ENCODE results near the gene SMG5. TPM values are rescaled to one million over a fixed set of nuclear protein-coding genes. Genes with fewer than 3 reads are reported as not detected.

Gene SMG5
- total RNA-seq, 1 experiment from 2014 or later = 103 TPM

DNA sequence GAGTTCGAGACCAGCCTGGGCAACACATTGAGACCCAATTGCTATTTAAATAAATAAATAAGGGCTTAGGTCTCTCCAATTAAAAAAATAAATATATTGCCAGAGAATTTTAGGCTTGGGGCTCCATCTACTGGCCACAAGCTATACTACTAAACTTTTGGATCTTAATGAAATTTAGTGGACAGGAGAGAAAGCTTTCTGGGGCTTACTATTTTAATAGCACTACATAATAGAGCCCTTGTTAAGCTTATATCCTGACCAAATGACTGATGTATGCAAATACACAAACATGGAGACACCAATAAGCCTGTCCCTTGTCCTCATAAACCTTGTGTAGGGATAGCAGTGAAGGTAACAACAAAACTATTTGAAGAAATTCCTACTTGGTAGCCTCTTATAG lies 37.0 kb upstream of the SMG5 start:
- Histone ChIP-seq H4K91ac (ENCODE audit: insufficient read length, low read depth, low read length) (no peak overlapping the region), H3K9me3 (ENCODE audit: control insufficient read depth, low read depth, low read length) (no peaks in the 10 kb centered on the region), H3K23ac (ENCODE audit: insufficient read length, low read depth, low read length) (no peak overlapping the region), H2BK20ac (ENCODE audit: low read depth, low read length, poor library complexity, severe bottlenecking) (no peak overlapping the region), H3K27me3 (ENCODE audit: insufficient read depth, low read length) (no peaks in the 10 kb centered on the region), H3K23me2 (ENCODE audit: insufficient read length, low read depth, low read length, poor library complexity, severe bottlenecking) (no peaks in the 10 kb centered on the region), H3K18ac (ENCODE audit: insufficient read length, low read depth, low read length) (no peak overlapping the region), H3K4me1 (ENCODE audit: insufficient read depth, low read length) (no peaks in the 10 kb centered on the region), H2BK5ac (ENCODE audit: insufficient read length, low read length) (no peak overlapping the region), H3K4me2 (ENCODE audit: insufficient read depth, insufficient read length, low read length) (no peak overlapping the region), H3K79me1 (ENCODE audit: insufficient read depth, low read depth, low read length, poor library complexity, severe bottlenecking) (no peaks in the 10 kb centered on the region), H3K9ac (ENCODE audit: extremely low read depth, insufficient read length, low read length) (no peak overlapping the region), H3K14ac (ENCODE audit: insufficient read depth, low read length) (no peak overlapping the region), H2BK120ac (ENCODE audit: low read depth, low read length, poor library complexity, severe bottlenecking) (no peak overlapping the region), H2AFZ (ENCODE audit: low read length) (no peak overlapping the region), H2BK15ac (ENCODE audit: low read depth, low read length) (no peak overlapping the region), H2AK5ac (ENCODE audit: insufficient read length, low read length) (no peak overlapping the region), H3K56ac (ENCODE audit: insufficient read length, low read depth, low read length) (no peak overlapping the region), H2BK12ac (ENCODE audit: insufficient read length, low read depth, low read length) (no peak overlapping the region), H3K4ac (ENCODE audit: low read depth, low read length) (no peak overlapping the region), H4K5ac (ENCODE audit: insufficient read length, low read depth, low read length) (no peak overlapping the region), H3K27ac (ENCODE audit: insufficient read length, low read depth, low read length) (no peak overlapping the region), H4K8ac (replicated peaks; ENCODE audit: insufficient read length, low read depth, low read length) (no peak overlapping the region), H4K20me1 (ENCODE audit: control insufficient read depth, insufficient read depth, insufficient read length) (no peaks in the 10 kb centered on the region), H3T11ph (ENCODE audit: low read length) (no peak overlapping the region), H3K79me2 (ENCODE audit: insufficient read depth, low read length) (no peaks in the 10 kb centered on the region)
- no peak overlapping the region for H3K4me3 Mint-ChIP-seq
- H3K27me3 Mint-ChIP-seq (ENCODE audit: low read depth) = no peaks in the 10 kb centered on the region
- WGBS (ENCODE audit: extremely low coverage, insufficient read length, low lambda C conversion rate) = no CpG with 5 or more reads among the region's 1 CpG
- H3K4me1 Mint-ChIP-seq = no peaks in the 10 kb centered on the region
- H3K36me3 Mint-ChIP-seq (ENCODE audit: insufficient read depth in 1 of 3, low read depth in 3 of 3) = peaks cover 61 to 96% (median 87%) of the 10 kb centered on the region in 3 experiments
- no peak for DNase-seq
- no peaks in the 10 kb centered on the region for H3K9me3 Mint-ChIP-seq
- TF ChIP-seq, protein P1, sequence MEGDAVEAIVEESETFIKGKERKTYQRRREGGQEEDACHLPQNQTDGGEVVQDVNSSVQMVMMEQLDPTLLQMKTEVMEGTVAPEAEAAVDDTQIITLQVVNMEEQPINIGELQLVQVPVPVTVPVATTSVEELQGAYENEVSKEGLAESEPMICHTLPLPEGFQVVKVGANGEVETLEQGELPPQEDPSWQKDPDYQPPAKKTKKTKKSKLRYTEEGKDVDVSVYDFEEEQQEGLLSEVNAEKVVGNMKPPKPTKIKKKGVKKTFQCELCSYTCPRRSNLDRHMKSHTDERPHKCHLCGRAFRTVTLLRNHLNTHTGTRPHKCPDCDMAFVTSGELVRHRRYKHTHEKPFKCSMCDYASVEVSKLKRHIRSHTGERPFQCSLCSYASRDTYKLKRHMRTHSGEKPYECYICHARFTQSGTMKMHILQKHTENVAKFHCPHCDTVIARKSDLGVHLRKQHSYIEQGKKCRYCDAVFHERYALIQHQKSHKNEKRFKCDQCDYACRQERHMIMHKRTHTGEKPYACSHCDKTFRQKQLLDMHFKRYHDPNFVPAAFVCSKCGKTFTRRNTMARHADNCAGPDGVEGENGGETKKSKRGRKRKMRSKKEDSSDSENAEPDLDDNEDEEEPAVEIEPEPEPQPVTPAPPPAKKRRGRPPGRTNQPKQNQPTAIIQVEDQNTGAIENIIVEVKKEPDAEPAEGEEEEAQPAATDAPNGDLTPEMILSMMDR (conservative IDR thresholded peaks at IDR 0.05) = peak; percentile 68
- H3K27ac Mint-ChIP-seq = no peak overlapping the region
